Breast epithelium (tissue), 4 donors: ENCODE results near the gene MESD. TPM values are rescaled to one million over a fixed set of nuclear protein-coding genes. Genes with fewer than 3 reads are reported as not detected.

Source experiments
- DNase-seq, 2 donors: peaks; one replicate each; pipeline ENCODE4 v3.0.0-alpha.2; 2019; ENCODE audit warnings: low spot score in 2 of 2
- H3K27ac ChIP-seq, 2 donors: fragments of 200-600 bp; sonication (generic) in 1 of 2; one replicate each; pipeline ENCODE4 v1.5.1; 2016 to 2019; ENCODE audit warnings: mild to moderate bottlenecking in 1 of 2
- H3K27me3 ChIP-seq, 2 donors: fragments of 200-600 bp; sonication (generic) in 1 of 2; one replicate each; pipeline versions ENCODE4 v1.5.1 to v1.6.0; 2017 to 2019; ENCODE audit warnings: control low read depth in 1 of 2, mild to moderate bottlenecking in 1 of 2
- H3K36me3 ChIP-seq: fragments of 200-600 bp; one replicate; pipeline ENCODE4 v1.5.1; 2019
- H3K4me1 ChIP-seq, 2 donors: fragments of 200-600 bp; sonication (generic); one replicate each; pipeline ENCODE4 v1.5.1; 2016 to 2019; ENCODE audit warnings: control low read depth in 1 of 2
- H3K4me3 ChIP-seq, 3 donors: fragments of 200-600 bp; sonication (generic); 1 replicate in 2 of 3; 2 replicates in 1 of 3; pipeline ENCODE4 v1.5.1; 2016 to 2019; ENCODE audit warnings: mild to moderate bottlenecking in 3 of 3, moderate library complexity in 2 of 3
- H3K9me3 ChIP-seq, 2 donors: fragments of 200-600 bp; sonication (generic) in 1 of 2; one replicate each; pipeline ENCODE4 v1.5.1; 2016 to 2019; ENCODE audit warnings: control low read depth in 1 of 2
- CTCF ChIP-seq, 3 donors: fragments of 450-650 bp; IDR thresholded peaks; one replicate each; pipeline ENCODE4 v1.5.1; 2016 to 2017; ENCODE audit warnings: antibody characterized with exemption in 3 of 3, mild to moderate bottlenecking in 3 of 3, moderate library complexity in 3 of 3
- POLR2A ChIP-seq: fragments of 450-650 bp; IDR thresholded peaks from one replicate; pipeline ENCODE4 v1.6.1; 2016; ENCODE audit warnings: antibody characterized with exemption, mild to moderate bottlenecking, moderate library complexity
- POLR2AphosphoS5 ChIP-seq, 3 donors: sonication (generic); formaldehyde crosslinking; IDR thresholded peaks; one replicate each; pipeline ENCODE4 v1.6.1; 2017; ENCODE audit warnings: antibody characterized with exemption in 3 of 3
- intact Hi-C: fragments of 100-400 bp; cut with DNase I; formaldehyde crosslinking; loops from one replicate; pipeline ENCODE4 v1.15.1; 2023; ENCODE audit warnings: low total_unique reads
- total RNA-seq, 3 donors: library from RNA; depleted of rRNA; stranded (reverse); fragments of >200 nt; gene quantifications; one replicate each; pipeline ENCODE4 v1.1.0, GENCODE V29; 2016

MESD gene
- total RNA-seq, 3 donors from 2014 or later: 17.1 to 32.9 (median 27.2) TPM

GRCh38 chr15:80984856-80985255, 4.8 kb downstream of the MESD start:
- no peak for DNase-seq
- Histone ChIP-seq H3K9me3 (no peaks in the 10 kb centered on the region), H3K4me1 (peaks cover 0 to 5% of the 10 kb centered on the region in 2 donors), H3K36me3 (no peaks in the 10 kb centered on the region), H3K27ac (peak overlapping the region; percentile 34 to 63), H3K4me3 (no peak overlapping the region), H3K27me3 (no peaks in the 10 kb centered on the region)
- intact Hi-C loops: no loop called here
- TF ChIP-seq POLR2A (no peak), POLR2AphosphoS5 (IDR thresholded peaks at IDR 0.05) (peak in 1 of 3 donors; percentile 36)

GRCh38 chr15:80982839-80983238, 6.8 kb downstream of the MESD start:
- H3K36me3 ChIP-seq: no peaks in the 10 kb centered on the region
- intact Hi-C loops: no loop called here
- no peaks in the 10 kb centered on the region for H3K9me3 ChIP-seq
- no peak for TF ChIP-seq CTCF (IDR thresholded peaks at IDR 0.05)
- TF ChIP-seq POLR2AphosphoS5 (IDR thresholded peaks at IDR 0.05): no peak
- no peak for TF ChIP-seq POLR2A
- H3K4me3 ChIP-seq: no peak overlapping the region
- no peaks in the 10 kb centered on the region for H3K27me3 ChIP-seq
- no peaks in the 10 kb centered on the region for H3K4me1 ChIP-seq
- H3K27ac ChIP-seq: no peak overlapping the region
- no peak for DNase-seq

- intact Hi-C loops: no loop called here
- Histone ChIP-seq H3K9me3 (no peaks in the 10 kb centered on the region), H3K4me3 (no peak overlapping the region), H3K27ac (no peak overlapping the region), H3K4me1 (no peaks in the 10 kb centered on the region), H3K27me3 (no peaks in the 10 kb centered on the region), H3K36me3 (no peaks in the 10 kb centered on the region)
- no peak for TF ChIP-seq POLR2AphosphoS5 (IDR thresholded peaks at IDR 0.05)
- TF ChIP-seq CTCF (IDR thresholded peaks at IDR 0.05): no peak
- TF ChIP-seq POLR2A: no peak
- no peak for DNase-seq
Observed at GRCh38 chr15:80982205-80982604, 7.4 kb downstream of the MESD start.

GRCh38 chr15:80979538-80980200, 9.9 kb downstream of the MESD start:
- H3K4me1 ChIP-seq: no peaks in the 10 kb centered on the region
- H3K36me3 ChIP-seq: no peaks in the 10 kb centered on the region
- no peaks in the 10 kb centered on the region for H3K27me3 ChIP-seq
- no peaks in the 10 kb centered on the region for H3K9me3 ChIP-seq
- TF ChIP-seq CTCF (IDR thresholded peaks at IDR 0.05) (no peak), POLR2AphosphoS5 (IDR thresholded peaks at IDR 0.05) (no peak), POLR2A (no peak)
- intact Hi-C loops: no loop called here
- no peak for DNase-seq
- no peak overlapping the region for H3K27ac ChIP-seq
- no peak overlapping the region for H3K4me3 ChIP-seq

- no peak for DNase-seq
- Histone ChIP-seq H3K9me3 (no peaks in the 10 kb centered on the region), H3K27ac (no peak overlapping the region), H3K27me3 (no peaks in the 10 kb centered on the region), H3K36me3 (no peaks in the 10 kb centered on the region), H3K4me1 (no peaks in the 10 kb centered on the region), H3K4me3 (no peak overlapping the region)
- TF ChIP-seq POLR2AphosphoS5 (IDR thresholded peaks at IDR 0.05) (no peak), CTCF (IDR thresholded peaks at IDR 0.05) (no peak), POLR2A (no peak)
- intact Hi-C loops: no loop called here
Observed at GRCh38 chr15:80978685-80979329, 10.8 kb downstream of the MESD start.
